Measurements from ENCODE around the gene MAPKAP1.

Gene MAPKAP1

DNA sequence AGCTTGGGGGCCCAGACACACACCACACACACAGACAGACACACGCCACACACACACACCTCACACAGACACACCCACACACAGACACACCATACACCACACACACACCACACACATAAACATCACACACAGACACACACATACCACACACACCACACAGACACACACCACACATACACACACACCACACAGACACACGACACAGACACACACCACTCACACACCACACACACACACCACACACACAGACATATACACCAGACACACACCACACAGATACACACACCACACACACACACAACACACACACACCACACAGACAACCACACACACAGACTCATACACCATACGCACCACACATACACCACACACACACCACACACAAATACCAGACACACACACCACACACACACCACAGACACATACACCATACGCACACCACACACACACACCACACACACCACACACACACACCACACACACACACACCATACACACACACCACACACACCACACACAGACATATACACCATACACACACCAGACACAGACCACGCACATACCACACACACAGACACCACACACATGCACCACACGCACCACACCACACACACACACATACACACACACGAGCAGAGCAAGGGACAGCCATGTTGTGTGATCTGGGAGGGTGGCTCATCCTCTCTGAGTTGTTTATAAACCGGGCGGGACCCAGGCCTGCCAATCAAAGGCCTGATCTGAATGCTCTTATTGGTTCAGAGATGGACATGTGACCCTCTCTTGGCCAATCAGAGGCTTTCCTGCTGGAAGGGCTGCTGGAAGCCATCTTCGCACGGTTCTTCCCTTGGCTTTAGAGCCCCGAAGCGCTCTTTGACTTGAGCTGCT, 297.1 kb downstream of the MAPKAP1 start:
- no peak for TF ChIP-seq FOXM1 (IDR thresholded peaks at IDR 0.05; ENCODE audit: borderline replicate concordance, low read depth)
- TF ChIP-seq, protein P1, sequence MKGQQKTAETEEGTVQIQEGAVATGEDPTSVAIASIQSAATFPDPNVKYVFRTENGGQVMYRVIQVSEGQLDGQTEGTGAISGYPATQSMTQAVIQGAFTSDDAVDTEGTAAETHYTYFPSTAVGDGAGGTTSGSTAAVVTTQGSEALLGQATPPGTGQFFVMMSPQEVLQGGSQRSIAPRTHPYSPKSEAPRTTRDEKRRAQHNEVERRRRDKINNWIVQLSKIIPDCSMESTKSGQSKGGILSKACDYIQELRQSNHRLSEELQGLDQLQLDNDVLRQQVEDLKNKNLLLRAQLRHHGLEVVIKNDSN (IDR thresholded peaks at IDR 0.05): peak; percentile 94
- no peak for TF ChIP-seq ZBTB7A (IDR thresholded peaks at IDR 0.05; ENCODE audit: low read depth)
- no peak for TF ChIP-seq EGR1 (IDR thresholded peaks at IDR 0.05)
- no peak; the same call in 1 of the 2 replicates for TF ChIP-seq YY1 (IDR thresholded peaks at IDR 0.05; ENCODE audit: low read depth)

DNA sequence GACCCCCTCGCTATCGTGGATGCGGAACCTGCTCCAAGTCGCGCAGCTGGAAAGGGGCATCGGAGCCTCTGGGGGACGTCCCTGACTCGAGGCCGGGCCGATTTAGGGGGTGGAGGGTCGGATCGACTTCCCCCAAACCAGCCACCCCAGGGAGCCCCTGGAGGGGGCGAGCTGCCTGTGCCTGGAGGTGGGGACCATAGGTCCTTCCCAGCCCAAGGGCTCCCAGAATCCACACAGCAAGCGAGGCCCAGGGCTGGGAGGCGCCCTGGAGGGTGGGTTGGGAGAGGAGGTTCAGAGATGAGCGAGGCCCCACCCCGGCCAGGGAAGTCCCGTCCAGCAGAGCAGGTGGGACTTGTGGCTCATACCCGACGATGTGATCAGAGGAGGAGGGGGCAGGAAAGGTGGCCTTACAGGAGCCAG, 297.8 kb downstream of the MAPKAP1 start:
- no peak for TF ChIP-seq CREB1 (IDR thresholded peaks at IDR 0.05; ENCODE audit: low read depth)
- no peak for TF ChIP-seq TCF12 (IDR thresholded peaks at IDR 0.05; ENCODE audit: low read depth)
- TF ChIP-seq, protein P1 (IDR thresholded peaks at IDR 0.05): no peak
- TF ChIP-seq NFIC (IDR thresholded peaks at IDR 0.05): no peak
- TF ChIP-seq TEAD4 (IDR thresholded peaks at IDR 0.05): no peak
- no peak for TF ChIP-seq ZBTB7A (IDR thresholded peaks at IDR 0.05; ENCODE audit: low read depth)
- TF ChIP-seq, protein P2, sequence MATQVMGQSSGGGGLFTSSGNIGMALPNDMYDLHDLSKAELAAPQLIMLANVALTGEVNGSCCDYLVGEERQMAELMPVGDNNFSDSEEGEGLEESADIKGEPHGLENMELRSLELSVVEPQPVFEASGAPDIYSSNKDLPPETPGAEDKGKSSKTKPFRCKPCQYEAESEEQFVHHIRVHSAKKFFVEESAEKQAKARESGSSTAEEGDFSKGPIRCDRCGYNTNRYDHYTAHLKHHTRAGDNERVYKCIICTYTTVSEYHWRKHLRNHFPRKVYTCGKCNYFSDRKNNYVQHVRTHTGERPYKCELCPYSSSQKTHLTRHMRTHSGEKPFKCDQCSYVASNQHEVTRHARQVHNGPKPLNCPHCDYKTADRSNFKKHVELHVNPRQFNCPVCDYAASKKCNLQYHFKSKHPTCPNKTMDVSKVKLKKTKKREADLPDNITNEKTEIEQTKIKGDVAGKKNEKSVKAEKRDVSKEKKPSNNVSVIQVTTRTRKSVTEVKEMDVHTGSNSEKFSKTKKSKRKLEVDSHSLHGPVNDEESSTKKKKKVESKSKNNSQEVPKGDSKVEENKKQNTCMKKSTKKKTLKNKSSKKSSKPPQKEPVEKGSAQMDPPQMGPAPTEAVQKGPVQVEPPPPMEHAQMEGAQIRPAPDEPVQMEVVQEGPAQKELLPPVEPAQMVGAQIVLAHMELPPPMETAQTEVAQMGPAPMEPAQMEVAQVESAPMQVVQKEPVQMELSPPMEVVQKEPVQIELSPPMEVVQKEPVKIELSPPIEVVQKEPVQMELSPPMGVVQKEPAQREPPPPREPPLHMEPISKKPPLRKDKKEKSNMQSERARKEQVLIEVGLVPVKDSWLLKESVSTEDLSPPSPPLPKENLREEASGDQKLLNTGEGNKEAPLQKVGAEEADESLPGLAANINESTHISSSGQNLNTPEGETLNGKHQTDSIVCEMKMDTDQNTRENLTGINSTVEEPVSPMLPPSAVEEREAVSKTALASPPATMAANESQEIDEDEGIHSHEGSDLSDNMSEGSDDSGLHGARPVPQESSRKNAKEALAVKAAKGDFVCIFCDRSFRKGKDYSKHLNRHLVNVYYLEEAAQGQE (IDR thresholded peaks at IDR 0.05; ENCODE audit: low read depth): no peak
- TF ChIP-seq YY1 (IDR thresholded peaks at IDR 0.05; ENCODE audit: low read depth): no peak
- TF ChIP-seq EGR1 (IDR thresholded peaks at IDR 0.05): no peak
- no peak for TF ChIP-seq EP300 (IDR thresholded peaks at IDR 0.05; ENCODE audit: borderline replicate concordance)
- TF ChIP-seq, protein P3, sequence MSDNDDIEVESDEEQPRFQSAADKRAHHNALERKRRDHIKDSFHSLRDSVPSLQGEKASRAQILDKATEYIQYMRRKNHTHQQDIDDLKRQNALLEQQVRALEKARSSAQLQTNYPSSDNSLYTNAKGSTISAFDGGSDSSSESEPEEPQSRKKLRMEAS (IDR thresholded peaks at IDR 0.05): no peak
- TF ChIP-seq FOXM1 (IDR thresholded peaks at IDR 0.05; ENCODE audit: borderline replicate concordance, low read depth): no peak
- no peak for TF ChIP-seq RAD21 (IDR thresholded peaks at IDR 0.05; ENCODE audit: low read depth)
- no peak for TF ChIP-seq TAF1 (IDR thresholded peaks at IDR 0.05; ENCODE audit: low read depth)
- TF ChIP-seq CEBPB (IDR thresholded peaks at IDR 0.05): no peak

DNA sequence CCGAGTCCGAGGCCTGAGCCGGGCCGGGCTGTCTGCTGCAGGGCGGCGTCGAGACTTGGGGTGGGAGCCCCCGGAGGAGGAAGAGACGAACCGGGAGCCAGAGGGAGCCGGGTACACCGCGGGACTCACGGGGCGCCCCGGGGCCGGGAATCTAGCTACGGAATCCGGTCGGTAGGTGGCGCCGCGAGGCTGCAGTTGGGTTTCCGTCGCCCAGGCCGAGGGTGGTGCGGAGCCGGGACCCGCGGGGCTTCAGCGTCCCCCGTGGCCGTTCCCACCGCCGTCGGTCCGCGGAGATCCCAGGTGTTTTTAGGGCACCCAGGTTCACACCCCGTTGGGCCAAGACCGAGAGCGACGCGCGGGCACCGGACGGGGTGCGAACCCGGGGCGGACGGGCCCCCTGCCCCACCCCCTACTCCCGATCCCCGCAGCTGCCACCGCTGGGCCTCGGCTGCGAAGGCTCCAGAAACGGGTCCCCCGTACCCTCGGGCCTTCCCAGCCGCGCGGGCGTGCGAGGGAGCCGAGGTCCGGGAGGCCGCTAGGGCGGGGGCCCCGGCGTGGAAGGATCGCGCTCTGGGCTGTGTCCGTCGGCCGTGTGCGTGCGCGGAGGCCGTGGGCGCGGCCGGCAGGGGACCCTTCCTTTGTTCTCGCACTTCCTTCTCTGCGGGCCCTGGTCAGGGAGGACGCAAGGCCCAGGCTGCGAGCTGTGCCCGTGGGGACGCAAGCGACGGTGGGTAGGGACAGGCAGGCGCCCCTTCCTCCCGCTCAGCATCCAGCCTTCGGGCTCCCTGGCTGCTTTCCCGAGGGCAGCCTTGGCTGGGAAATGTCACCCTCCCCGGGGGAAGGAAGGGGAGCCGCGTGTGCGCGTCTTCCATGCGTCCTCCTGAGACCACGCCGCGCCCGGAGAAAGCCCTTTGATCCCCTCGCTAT, 298.8 kb downstream of the MAPKAP1 start:
- TF ChIP-seq TCF12 (IDR thresholded peaks at IDR 0.05; ENCODE audit: low read depth) (peak; percentile 18; the same call in 1 of the 2 replicates), RAD21 (IDR thresholded peaks at IDR 0.05; ENCODE audit: low read depth) (peak; percentile 90), ZBTB7A (IDR thresholded peaks at IDR 0.05; ENCODE audit: low read depth) (peak; percentile 72; the same call in 1 of the 2 replicates), FOXM1 (IDR thresholded peaks at IDR 0.05; ENCODE audit: borderline replicate concordance, low read depth) (no peak), TEAD4 (IDR thresholded peaks at IDR 0.05) (peak; percentile 59)
- TF ChIP-seq, protein P3 (IDR thresholded peaks at IDR 0.05): peak; percentile 11; the same call in 1 of the 2 replicates

DNA sequence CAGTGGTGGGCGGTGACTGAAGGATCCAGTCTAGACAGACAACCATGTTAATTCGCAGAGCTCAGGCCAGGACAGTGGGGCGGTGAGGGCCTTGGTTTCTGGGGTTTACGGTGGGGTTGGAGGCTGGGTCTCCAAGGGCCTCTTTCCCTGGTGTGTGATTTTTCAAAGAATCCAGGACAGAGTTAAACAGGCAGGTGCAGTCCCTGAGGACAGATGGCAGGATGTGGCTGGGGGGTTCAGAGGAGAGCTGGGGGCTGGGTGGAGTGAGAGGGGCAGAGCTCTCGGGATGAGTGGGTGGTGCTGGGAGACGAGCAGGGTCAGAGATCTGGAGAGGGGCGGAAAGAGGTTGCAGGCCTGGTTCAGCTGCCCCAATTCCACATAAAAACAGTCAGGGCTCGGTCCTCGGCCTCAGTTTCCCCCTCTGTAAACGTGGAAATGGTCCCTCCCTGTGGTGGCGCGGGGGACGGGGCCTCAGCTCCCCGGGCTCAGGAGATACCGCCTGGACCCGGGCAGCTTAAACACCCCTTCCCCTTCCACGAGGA, 299.5 kb downstream of the MAPKAP1 start:
- TF ChIP-seq FOXM1 (IDR thresholded peaks at IDR 0.05; ENCODE audit: borderline replicate concordance, low read depth): no peak
- no peak for TF ChIP-seq RAD21 (IDR thresholded peaks at IDR 0.05; ENCODE audit: low read depth)
- no peak for TF ChIP-seq CEBPB (IDR thresholded peaks at IDR 0.05)
- TF ChIP-seq, protein P2 (IDR thresholded peaks at IDR 0.05; ENCODE audit: low read depth): no peak

DNA sequence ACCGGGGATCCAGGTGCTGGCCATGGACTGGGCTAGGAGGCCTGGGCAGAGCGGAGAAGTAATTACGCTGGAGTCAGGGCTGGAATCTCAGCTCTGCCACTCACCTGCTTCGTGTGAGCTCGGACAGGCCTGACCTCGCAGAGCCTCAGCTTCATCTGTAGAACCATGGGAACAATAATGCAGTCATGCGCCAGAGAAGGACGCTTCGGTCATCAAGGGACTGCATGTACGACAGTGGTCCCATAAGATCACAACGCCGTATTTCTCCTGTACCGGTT, 300.3 kb downstream of the MAPKAP1 start:
- no peak for TF ChIP-seq FOXM1 (IDR thresholded peaks at IDR 0.05; ENCODE audit: borderline replicate concordance, low read depth)
- TF ChIP-seq ZBTB7A (IDR thresholded peaks at IDR 0.05; ENCODE audit: low read depth): no peak
- TF ChIP-seq, protein P1 (IDR thresholded peaks at IDR 0.05): no peak
- no peak for TF ChIP-seq TCF12 (IDR thresholded peaks at IDR 0.05; ENCODE audit: low read depth)
- TF ChIP-seq RAD21 (IDR thresholded peaks at IDR 0.05; ENCODE audit: low read depth): no peak
- TF ChIP-seq TEAD4 (IDR thresholded peaks at IDR 0.05): no peak
- no peak for TF ChIP-seq NFIC (IDR thresholded peaks at IDR 0.05)
- TF ChIP-seq CREB1 (IDR thresholded peaks at IDR 0.05; ENCODE audit: low read depth): no peak
- TF ChIP-seq, protein P2 (IDR thresholded peaks at IDR 0.05; ENCODE audit: low read depth): no peak
- no peak for TF ChIP-seq EGR1 (IDR thresholded peaks at IDR 0.05)
- TF ChIP-seq CEBPB (IDR thresholded peaks at IDR 0.05): no peak
